ENCODE data around the gene DCAF7. TPM values are rescaled to one million over a fixed set of nuclear protein-coding genes. Genes with fewer than 3 reads are reported as not detected.

DCAF7 gene
- total and polyA plus RNA-seq, 2 of the 4 experiments (the other 2 are of a cell fraction): 40.9 to 52.8 TPM

DNA sequence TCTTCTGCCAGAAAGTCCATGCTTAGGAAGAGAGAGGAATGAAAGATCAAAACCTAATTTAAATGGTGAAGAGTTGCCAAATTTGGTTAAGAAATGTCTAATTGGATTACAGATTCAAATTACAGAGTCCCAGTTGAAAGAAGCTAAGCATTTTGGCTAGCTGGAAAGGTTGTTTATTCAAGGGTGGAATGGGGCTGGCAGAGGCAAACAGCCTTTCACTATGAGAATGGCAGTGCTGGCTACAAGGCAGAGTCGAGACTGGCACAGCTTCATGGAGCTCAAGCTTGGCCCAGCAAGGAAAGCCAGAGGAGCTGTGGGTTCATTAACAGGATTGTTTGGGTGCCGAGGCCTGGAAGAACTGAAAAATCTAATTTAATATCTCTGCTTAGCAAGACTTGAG is 85.5 kb downstream of the DCAF7 start:
- H2AFZ ChIP-seq (replicated peaks; ENCODE audit: low read length, poor library complexity): no peak overlapping the region
- H2BK15ac ChIP-seq (ENCODE audit: low read depth, low read length): no peak overlapping the region
- H4K20me1 ChIP-seq (ENCODE audit: insufficient read depth, low read length): 0 out of 2 replicates have a peak, but pooled peaks cover 3% of the 10 kb centered on the region
- no CpG with 5 or more reads among the region's 2 CpGs for whole genome bisulfite sequencing, 2 experiments (ENCODE audit: extremely low coverage in 2 of 2, insufficient read length in 1 of 2)
- H3K4me2 ChIP-seq (ENCODE audit: low read depth, low read length): no peak overlapping the region
- BruUV-seq (replicated peaks): no TSS peak
- DNase-seq: no peak
- H3K9ac ChIP-seq (ENCODE audit: low read depth, low read length): no peak overlapping the region
- CTCF ChIA-PET: no interaction called here
- no peak overlapping the region for H2BK5ac ChIP-seq (ENCODE audit: low read depth, low read length, poor library complexity, severe bottlenecking)
- peak; percentile 55 for ATAC-seq (ENCODE audit: low read depth)
- peaks cover 5% of the 10 kb centered on the region for H3K4me1 ChIP-seq (ENCODE audit: control insufficient read depth, insufficient read depth, low read length)
- no peaks in the 10 kb centered on the region for H3K27me3 ChIP-seq (ENCODE audit: control insufficient read depth, insufficient read depth, low read length)
- H2BK120ac ChIP-seq (ENCODE audit: low read depth, low read length): no peak overlapping the region
- H2AK5ac ChIP-seq (ENCODE audit: low read depth, low read length): no peak overlapping the region
- no peak overlapping the region for H3K14ac ChIP-seq (replicated peaks; ENCODE audit: low read depth, low read length)
- H3K27ac ChIP-seq (ENCODE audit: insufficient read depth, low read length): no peak overlapping the region
- no peak overlapping the region for H4K91ac ChIP-seq (ENCODE audit: insufficient read depth, low read depth, low read length)
- no peak overlapping the region for H3K4me3 ChIP-seq (ENCODE audit: insufficient read depth, low read depth, low read length)
- no peak overlapping the region for H3K23ac ChIP-seq (ENCODE audit: low read depth, low read length)
- peaks cover 10% of the 10 kb centered on the region; the same call in 1 of the 2 replicates for H3K9me1 ChIP-seq (ENCODE audit: insufficient read depth, low read length)
- H3K36me3 ChIP-seq (ENCODE audit: control insufficient read depth, insufficient read depth, low read length): peaks cover 14% of the 10 kb centered on the region
- no peak for TF ChIP-seq POLR2A (IDR thresholded peaks at IDR 0.05; ENCODE audit: low read depth, low read length)
- TF ChIP-seq NFE2L2 (IDR thresholded peaks at IDR 0.05; ENCODE audit: low read depth, low read length): no peak
- TF ChIP-seq SMC3 (IDR thresholded peaks at IDR 0.05; ENCODE audit: low read depth, low read length): no peak
- no peak for TF ChIP-seq ELK1 (IDR thresholded peaks at IDR 0.05; ENCODE audit: borderline replicate concordance, low read depth, low read length)
- TF ChIP-seq, protein P1, sequence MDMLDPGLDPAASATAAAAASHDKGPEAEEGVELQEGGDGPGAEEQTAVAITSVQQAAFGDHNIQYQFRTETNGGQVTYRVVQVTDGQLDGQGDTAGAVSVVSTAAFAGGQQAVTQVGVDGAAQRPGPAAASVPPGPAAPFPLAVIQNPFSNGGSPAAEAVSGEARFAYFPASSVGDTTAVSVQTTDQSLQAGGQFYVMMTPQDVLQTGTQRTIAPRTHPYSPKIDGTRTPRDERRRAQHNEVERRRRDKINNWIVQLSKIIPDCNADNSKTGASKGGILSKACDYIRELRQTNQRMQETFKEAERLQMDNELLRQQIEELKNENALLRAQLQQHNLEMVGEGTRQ (IDR thresholded peaks at IDR 0.05; ENCODE audit: low read depth, low read length): no peak
- no peak for TF ChIP-seq CHD1 (IDR thresholded peaks at IDR 0.05; ENCODE audit: low read depth, low read length)
- no peak for TF ChIP-seq FOS (IDR thresholded peaks at IDR 0.05; ENCODE audit: low read depth, low read length)
- TF ChIP-seq CEBPB (IDR thresholded peaks at IDR 0.05; ENCODE audit: low read depth, low read length): no peak
- no peak for TF ChIP-seq RAD21 (IDR thresholded peaks at IDR 0.05; ENCODE audit: low read length)
- no peak for TF ChIP-seq BHLHE40 (IDR thresholded peaks at IDR 0.05; ENCODE audit: low read depth, low read length)
- no peak for TF ChIP-seq RFX5 (IDR thresholded peaks at IDR 0.05; ENCODE audit: low read depth, low read length)
- TF ChIP-seq, protein P2, sequence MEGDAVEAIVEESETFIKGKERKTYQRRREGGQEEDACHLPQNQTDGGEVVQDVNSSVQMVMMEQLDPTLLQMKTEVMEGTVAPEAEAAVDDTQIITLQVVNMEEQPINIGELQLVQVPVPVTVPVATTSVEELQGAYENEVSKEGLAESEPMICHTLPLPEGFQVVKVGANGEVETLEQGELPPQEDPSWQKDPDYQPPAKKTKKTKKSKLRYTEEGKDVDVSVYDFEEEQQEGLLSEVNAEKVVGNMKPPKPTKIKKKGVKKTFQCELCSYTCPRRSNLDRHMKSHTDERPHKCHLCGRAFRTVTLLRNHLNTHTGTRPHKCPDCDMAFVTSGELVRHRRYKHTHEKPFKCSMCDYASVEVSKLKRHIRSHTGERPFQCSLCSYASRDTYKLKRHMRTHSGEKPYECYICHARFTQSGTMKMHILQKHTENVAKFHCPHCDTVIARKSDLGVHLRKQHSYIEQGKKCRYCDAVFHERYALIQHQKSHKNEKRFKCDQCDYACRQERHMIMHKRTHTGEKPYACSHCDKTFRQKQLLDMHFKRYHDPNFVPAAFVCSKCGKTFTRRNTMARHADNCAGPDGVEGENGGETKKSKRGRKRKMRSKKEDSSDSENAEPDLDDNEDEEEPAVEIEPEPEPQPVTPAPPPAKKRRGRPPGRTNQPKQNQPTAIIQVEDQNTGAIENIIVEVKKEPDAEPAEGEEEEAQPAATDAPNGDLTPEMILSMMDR (conservative IDR thresholded peaks at IDR 0.05; ENCODE audit: low read depth, low read length): no peak
- no peak for TF ChIP-seq MAFK (IDR thresholded peaks at IDR 0.05; ENCODE audit: low read depth, low read length)
- no peak for TF ChIP-seq MXI1 (IDR thresholded peaks at IDR 0.05; ENCODE audit: borderline replicate concordance, low read depth, low read length)
- no peak overlapping the region for H3K4ac ChIP-seq (ENCODE audit: low read depth, low read length)
- H2AK9ac ChIP-seq (replicated peaks; ENCODE audit: low read depth, low read length, poor library complexity): no peak overlapping the region
- dilution Hi-C loops (cut with HindIII; ENCODE audit: low sequenced_read_pairs, unreplicated experiment) (no loop called here), in situ Hi-C loops (cut with MboI; ENCODE audit: low sequenced_read_pairs) (no loop called here), intact Hi-C loops (cut with micrococcal nuclease) (no loop called here)
- H3K18ac ChIP-seq (ENCODE audit: low read depth, low read length): no peak overlapping the region
- H2BK20ac ChIP-seq (ENCODE audit: low read depth, low read length): no peak overlapping the region
- H3K56ac ChIP-seq (ENCODE audit: extremely low read depth, insufficient read depth, low read length): no peak overlapping the region
- POLR2A ChIA-PET (ENCODE audit: unreplicated experiment): no interaction called here
- H3K9me3 ChIP-seq (ENCODE audit: control insufficient read depth, insufficient read depth, low read length): no peaks in the 10 kb centered on the region
- no peak overlapping the region for H4K8ac ChIP-seq (ENCODE audit: low read depth in 2 of 2, low read length in 2 of 2)
- no peak overlapping the region for H4K5ac ChIP-seq (ENCODE audit: low read depth, low read length)
- peaks cover 19 to 28% of the 10 kb centered on the region in 2 experiments; a peak in 3 of 4 replicates for H3K79me1 ChIP-seq (ENCODE audit: low read depth in 1 of 2, low read length in 2 of 2)

Measured in IMR-90 (cell line).